GM12801 (cell line): Measurements from ENCODE around the gene ASB16.

ENCODE experiments used
- TF ChIP-seq, protein P1 (sequence below): IDR thresholded peaks from one replicate; pipeline ENCODE4 v1.5.1; 2011; ENCODE audit warnings: control low read depth; ENCODE audit not compliant: insufficient read length; ENCODE audit errors: extremely low read depth

Gene ASB16

DNA sequence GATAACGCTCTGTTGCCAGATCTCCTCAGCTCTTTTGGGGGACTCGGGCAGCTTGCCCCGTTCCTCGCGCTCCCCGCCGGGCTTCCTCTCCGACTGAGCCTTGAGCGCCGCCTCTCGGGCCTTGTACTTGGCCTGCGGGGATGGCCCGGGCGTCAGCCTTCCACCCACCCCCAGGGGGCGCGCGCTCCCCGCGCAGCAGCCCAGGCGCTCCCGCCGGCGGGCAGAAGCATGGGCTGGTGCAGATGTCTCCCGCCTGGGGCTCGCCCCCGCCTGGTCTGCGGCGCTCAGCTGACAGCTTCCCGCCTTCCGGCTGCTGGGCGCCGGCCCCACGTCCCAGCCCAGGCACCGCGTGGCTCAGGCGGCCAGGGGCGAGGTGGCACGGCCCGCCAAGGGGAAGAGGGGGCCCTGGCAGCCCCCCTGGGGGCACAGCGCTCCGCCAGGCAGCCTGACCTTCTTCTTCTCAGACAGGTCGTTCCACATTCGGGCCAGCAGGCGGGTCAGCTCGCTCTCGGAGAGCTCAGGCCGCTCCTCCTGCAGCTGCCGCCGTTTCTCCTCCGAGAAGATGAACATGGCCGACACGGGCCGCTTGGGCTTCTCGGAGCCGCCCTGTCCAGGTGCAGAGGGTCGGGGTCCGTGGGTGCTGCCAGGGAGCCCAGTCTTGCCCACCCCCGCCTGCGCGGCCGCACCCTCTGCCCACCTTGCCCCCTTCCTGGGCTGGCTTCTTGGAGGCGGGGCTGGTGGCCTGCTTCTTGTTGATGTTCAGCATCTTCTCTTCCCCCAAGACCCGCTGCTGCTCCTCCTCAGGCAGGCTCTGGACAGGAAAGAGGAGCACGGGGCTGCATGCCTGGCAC, 40.1 kb downstream of the ASB16 start:
- TF ChIP-seq, protein P1, sequence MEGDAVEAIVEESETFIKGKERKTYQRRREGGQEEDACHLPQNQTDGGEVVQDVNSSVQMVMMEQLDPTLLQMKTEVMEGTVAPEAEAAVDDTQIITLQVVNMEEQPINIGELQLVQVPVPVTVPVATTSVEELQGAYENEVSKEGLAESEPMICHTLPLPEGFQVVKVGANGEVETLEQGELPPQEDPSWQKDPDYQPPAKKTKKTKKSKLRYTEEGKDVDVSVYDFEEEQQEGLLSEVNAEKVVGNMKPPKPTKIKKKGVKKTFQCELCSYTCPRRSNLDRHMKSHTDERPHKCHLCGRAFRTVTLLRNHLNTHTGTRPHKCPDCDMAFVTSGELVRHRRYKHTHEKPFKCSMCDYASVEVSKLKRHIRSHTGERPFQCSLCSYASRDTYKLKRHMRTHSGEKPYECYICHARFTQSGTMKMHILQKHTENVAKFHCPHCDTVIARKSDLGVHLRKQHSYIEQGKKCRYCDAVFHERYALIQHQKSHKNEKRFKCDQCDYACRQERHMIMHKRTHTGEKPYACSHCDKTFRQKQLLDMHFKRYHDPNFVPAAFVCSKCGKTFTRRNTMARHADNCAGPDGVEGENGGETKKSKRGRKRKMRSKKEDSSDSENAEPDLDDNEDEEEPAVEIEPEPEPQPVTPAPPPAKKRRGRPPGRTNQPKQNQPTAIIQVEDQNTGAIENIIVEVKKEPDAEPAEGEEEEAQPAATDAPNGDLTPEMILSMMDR = peak; percentile 78

DNA sequence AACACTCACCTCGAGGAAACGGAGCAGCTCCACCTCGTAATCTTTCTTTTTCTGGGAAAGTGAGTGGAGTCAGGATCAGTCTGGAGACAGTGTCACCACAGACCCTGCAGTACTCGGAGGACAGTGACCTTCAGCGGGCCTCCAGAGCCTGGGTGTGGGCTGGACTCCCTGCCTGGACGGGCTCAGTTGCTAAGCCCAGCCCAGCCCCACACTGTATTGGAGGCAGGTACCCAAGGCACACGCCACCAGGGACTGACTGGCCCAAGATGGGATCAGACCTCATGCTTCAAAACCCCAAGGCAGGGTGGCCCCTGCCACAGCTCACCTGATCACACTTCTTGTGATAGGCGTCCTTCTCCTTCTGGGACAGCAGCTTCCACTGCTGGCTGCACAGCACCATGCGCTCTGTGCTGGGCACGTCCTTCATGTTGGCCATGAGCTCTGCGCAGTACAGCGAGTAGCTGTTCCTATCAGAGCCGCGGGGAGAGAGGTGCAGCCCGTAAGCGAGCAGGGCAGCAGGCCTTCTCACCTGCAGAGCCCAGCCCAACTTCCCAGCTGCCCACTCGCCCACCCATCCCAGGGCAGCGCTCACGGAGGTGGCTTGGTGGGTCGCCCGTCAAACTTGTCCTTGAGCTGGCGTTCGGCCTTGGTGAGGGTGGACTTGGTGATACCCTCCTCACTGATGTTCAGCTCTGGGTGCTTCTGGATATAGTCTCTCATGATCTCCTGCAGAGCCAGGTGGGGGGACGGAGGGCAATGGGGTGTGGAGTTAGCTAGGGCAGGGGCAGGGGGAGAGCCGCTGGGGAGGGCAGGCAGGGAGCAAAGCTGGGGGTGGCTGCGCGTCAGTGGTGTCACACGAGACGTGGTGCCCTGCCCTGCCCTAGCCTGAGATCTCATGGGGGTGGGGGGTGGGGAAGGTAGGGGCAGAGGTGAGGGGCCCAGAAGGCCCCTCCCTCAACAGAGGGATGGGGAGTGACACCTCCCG, 41.1 kb downstream of the ASB16 start:
- TF ChIP-seq, protein P1 = no peak

DNA sequence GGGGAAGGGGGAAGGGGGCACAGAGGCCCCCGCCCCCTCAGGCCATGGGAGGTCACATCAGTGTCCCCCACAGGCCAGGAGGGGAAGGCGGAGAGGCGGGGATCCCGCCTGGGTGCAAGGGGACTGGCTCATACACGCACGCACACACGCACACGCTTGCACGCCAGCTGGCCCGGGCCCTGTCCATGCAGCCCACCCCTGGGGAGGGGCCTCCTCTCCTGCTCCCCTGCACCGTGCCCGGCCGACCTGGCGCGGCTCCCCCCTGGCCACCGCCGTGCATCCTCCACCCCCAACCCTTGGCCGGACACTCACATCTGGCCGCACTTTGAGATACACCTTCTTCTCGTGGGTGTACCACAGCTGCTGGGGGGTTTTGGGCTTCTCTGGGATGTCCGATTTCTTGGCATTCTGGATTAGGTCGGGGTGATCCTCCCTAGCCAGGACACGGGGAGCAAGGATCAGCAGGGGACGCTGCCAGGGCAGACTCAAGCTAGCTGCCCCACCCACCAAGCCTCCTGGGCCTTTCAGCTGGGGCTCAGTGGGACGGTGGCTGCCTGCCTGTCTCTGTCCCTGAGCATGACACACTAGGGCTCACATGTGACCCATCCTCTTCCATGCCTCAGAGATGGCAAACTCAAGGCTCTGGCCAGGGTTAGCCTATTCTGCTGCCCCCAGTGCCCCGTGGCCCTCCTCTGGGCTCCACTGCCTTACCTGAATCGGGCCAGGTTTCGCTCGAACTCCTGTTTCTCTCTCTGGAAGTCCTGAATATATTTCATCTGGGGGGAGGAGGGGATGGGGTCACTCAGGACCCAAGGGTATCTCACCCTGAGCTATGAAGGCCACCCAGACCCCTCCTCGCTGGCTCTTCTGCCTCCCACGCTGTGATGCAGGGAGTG, 42.3 kb downstream of the ASB16 start:
- TF ChIP-seq, protein P1 = no peak

DNA sequence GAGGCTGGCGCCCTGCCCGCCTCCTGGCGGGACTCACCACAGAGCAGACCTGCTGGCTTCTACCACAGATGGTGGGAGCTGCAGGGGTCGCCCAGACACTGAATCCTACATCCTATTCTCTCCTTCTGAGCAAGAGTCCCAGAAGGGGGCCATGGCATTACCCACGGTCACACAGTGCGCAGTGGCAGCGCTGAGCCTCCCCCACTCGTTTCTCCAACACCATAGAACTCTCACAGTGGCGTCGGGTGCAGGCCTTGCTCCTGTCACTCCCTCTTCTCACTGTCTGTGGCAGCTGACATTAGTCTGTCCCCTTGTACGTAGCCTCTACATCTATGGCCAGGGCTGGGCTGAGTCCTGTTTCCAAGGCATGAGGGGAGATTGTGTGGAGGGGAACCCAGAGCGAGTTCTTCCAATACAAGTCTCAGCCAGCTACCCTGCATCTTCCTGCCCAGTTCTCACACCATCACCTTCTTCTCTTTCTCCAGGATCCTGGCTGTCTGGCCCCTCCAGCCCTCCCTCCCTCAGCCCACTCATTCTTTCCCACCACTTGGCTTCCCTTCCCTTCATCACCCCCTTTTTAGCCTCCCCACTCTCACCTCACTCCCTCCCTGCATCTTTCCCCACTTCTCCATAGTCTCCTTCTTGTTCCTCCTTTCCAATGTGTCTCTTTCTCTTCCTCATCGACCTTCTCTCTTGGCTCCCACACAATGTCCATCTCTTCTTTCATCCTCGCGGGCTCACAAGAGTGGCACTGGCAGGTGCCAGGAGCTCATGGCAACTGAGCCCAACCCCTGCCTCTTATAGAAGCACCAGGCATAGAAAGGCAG, 43.1 kb downstream of the ASB16 start:
- TF ChIP-seq, protein P1 = no peak

DNA sequence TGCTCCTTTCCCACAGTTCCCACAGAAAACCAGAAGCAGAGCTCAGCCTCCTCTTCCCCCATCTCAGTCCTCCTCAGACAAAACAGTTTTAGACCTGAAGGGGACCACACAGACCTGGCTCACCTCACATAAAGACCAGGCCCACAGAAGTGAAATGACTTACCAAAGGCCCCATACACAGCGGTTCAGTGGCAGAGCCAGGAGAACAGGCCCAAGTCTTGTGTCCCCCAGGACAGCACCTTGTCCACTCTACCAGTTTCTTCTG, 43.7 kb downstream of the ASB16 start:
- TF ChIP-seq, protein P1 = no peak

DNA sequence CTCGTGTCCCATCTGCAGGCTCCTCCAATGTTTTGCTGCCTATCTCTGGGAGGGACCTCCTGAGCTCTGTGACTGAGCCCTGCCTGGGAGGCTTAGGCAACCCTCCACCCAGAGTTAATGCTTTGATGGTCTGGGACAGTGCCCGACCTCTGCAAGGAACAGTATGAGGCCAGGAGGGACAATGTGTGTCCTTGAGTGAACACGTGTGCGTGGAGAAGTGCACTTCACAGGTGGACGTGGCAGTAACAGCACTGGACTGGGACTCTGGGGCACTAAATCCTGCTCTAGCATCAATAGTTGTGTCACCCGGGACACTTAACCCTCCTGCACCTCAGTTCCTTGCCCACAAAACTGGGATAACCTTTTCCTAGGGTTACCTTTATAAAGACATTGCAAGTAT, 44.4 kb downstream of the ASB16 start:
- TF ChIP-seq, protein P1 = no peak
